GM23248 (cell line): Measurements from ENCODE around the gene ABI3. TPM values are rescaled to one million over a fixed set of nuclear protein-coding genes. Genes with fewer than 3 reads are reported as not detected.

Source experiments
- DNase-seq: peaks from one replicate; pipeline ENCODE4 v3.0.0-alpha.2; 2015
- H2AFZ ChIP-seq: fragments of 200-600 bp; sonication (generic); 2 replicates; pipeline ENCODE4 v1.6.1; 2016; ENCODE audit warnings: antibody characterized with exemption
- H3F3A ChIP-seq: fragments of 200-600 bp; sonication (generic); 2 replicates; pipeline ENCODE4 v1.6.1; 2016; ENCODE audit warnings: mild to moderate bottlenecking, antibody characterized with exemption, mixed run types; ENCODE audit not compliant: insufficient read depth
- H3K27ac ChIP-seq: fragments of 200-600 bp; sonication (generic); 2 replicates; pipeline ENCODE4 v1.5.1; 2016; ENCODE audit warnings: mild to moderate bottlenecking
- H3K27me3 ChIP-seq: fragments of 200-600 bp; sonication (generic); replicated peaks from 2 replicates; pipeline ENCODE4 v1.6.1; 2016; ENCODE audit warnings: mild to moderate bottlenecking; ENCODE audit not compliant: insufficient read depth
- H3K36me3 ChIP-seq: fragments of 200-600 bp; sonication (generic); 2 replicates; pipeline ENCODE4 v1.6.1; 2016; ENCODE audit warnings: low read depth, mild to moderate bottlenecking
- H3K4me1 ChIP-seq: fragments of 200-600 bp; sonication (generic); 2 replicates; pipeline ENCODE4 v1.6.1; 2016; ENCODE audit warnings: mild to moderate bottlenecking; ENCODE audit not compliant: insufficient read depth
- H3K4me2 ChIP-seq: fragments of 200-600 bp; sonication (generic); one replicate; pipeline ENCODE4 v1.6.1; 2016; ENCODE audit warnings: mild to moderate bottlenecking; ENCODE audit not compliant: unreplicated experiment
- H3K4me3 ChIP-seq: fragments of 200-600 bp; sonication (generic); 2 replicates; pipeline ENCODE4 v1.5.1; 2016; ENCODE audit warnings: mild to moderate bottlenecking
- H3K79me2 ChIP-seq: fragments of 200-600 bp; sonication (generic); 2 replicates; pipeline ENCODE4 v1.6.1; 2016; ENCODE audit warnings: mild to moderate bottlenecking; ENCODE audit not compliant: insufficient read depth
- H3K9ac ChIP-seq: fragments of 200-600 bp; sonication (generic); 2 replicates; pipeline ENCODE4 v1.6.1; 2016; ENCODE audit warnings: mild to moderate bottlenecking
- H3K9me2 ChIP-seq: fragments of 200-600 bp; sonication (generic); 2 replicates; pipeline ENCODE4 v1.6.1; 2016; ENCODE audit warnings: mixed run types, mild to moderate bottlenecking, moderate library complexity; ENCODE audit not compliant: insufficient read depth
- H3K9me3 ChIP-seq: fragments of 200-600 bp; sonication (generic); one replicate; pipeline ENCODE4 v1.6.1; 2017; ENCODE audit warnings: low read depth
- H4K20me1 ChIP-seq: fragments of 200-600 bp; sonication (generic); 2 replicates; pipeline ENCODE4 v1.6.0; 2016; ENCODE audit not compliant: insufficient read depth
- EZH2 ChIP-seq: fragments of 200-600 bp; sonication (generic); IDR thresholded peaks from 2 replicates; pipeline ENCODE4 v1.6.1; 2018; ENCODE audit warnings: antibody characterized with exemption, mild to moderate bottlenecking; ENCODE audit not compliant: insufficient read depth, poor library complexity, severe bottlenecking
- EZH2phosphoT487 ChIP-seq: fragments of 200-600 bp; sonication (generic); IDR thresholded peaks from 2 replicates; pipeline ENCODE4 v1.6.1; 2018; ENCODE audit warnings: antibody characterized with exemption, moderate library complexity, mild to moderate bottlenecking, low read depth; ENCODE audit not compliant: insufficient read depth
- WGBS, 2 experiments: methylation state at CpG; one replicate each; pipeline ENCODE4 v1.1.6; 2015 to 2017; ENCODE audit warnings: low lambda C conversion rate in 2 of 2, low coverage in 1 of 2; ENCODE audit errors: missing lambda C conversion rate in 2 of 2; 5-methylcytosine and 5-hydroxymethylcytosine counted together
- in situ Hi-C: fragments of 300-500 bp; cut with MboI; formaldehyde crosslinking; loops from 2 replicates; pipeline ENCODE4 v1.15.0; 2020
- polyA plus RNA-seq: library from polyadenylated mRNA; unstranded; fragments of >200 nt; fragmentation: Nextera tagmentation; extraction: Ambion mirVana; gene quantifications from 2 replicates; pipeline ENCODE4 v1.2.1, GENCODE V29; 2016
- total RNA-seq: library from RNA; depleted of rRNA; stranded (reverse); fragments of >200 nt; shearing (Covaris generic); gene quantifications from 2 replicates; pipeline ENCODE4 v1.2.3, GENCODE V29; 2014

Gene ABI3
- total and polyA plus RNA-seq, 2 experiments from 2014 or later = not detected

GRCh38 chr17:49190932-49191331 is 19.6 kb upstream of the ABI3 start:
- no peaks in the 10 kb centered on the region for H3K9me3 ChIP-seq
- WGBS, 2 experiments = 29 to 30% methylated on average over 4 of the region's 4 CpGs
- H3K4me1 ChIP-seq = no peaks in the 10 kb centered on the region
- H3K9me2 ChIP-seq = no peaks in the 10 kb centered on the region
- no peaks in the 10 kb centered on the region for H4K20me1 ChIP-seq
- H3K9ac ChIP-seq = no peak overlapping the region
- H3K4me3 ChIP-seq = no peak overlapping the region
- H3K27ac ChIP-seq = no peak overlapping the region
- in situ Hi-C loops = no loop called here
- no peak for TF ChIP-seq EZH2phosphoT487
- no peak for TF ChIP-seq EZH2
- no peak overlapping the region for H3K4me2 ChIP-seq
- no peak overlapping the region for H2AFZ ChIP-seq
- no peaks in the 10 kb centered on the region for H3K27me3 ChIP-seq
- H3K36me3 ChIP-seq = no peaks in the 10 kb centered on the region
- H3K79me2 ChIP-seq = no peaks in the 10 kb centered on the region
- DNase-seq = no peak
- no peaks in the 10 kb centered on the region for H3F3A ChIP-seq

- H3F3A ChIP-seq = no peaks in the 10 kb centered on the region
- no peaks in the 10 kb centered on the region for H3K4me1 ChIP-seq
- H3K36me3 ChIP-seq = no peaks in the 10 kb centered on the region
- no peaks in the 10 kb centered on the region for H3K79me2 ChIP-seq
- in situ Hi-C loops = no loop called here
- no peaks in the 10 kb centered on the region for H3K27me3 ChIP-seq
- peak overlapping the region; percentile 86 for H3K9ac ChIP-seq
- H2AFZ ChIP-seq = peak overlapping the region; percentile 93
- H3K9me2 ChIP-seq = no peaks in the 10 kb centered on the region
- H3K9me3 ChIP-seq = no peaks in the 10 kb centered on the region
- no peaks in the 10 kb centered on the region for H4K20me1 ChIP-seq
- peak overlapping the region; percentile 87 for H3K4me3 ChIP-seq
- TF ChIP-seq EZH2 (no peak), EZH2phosphoT487 (no peak)
- WGBS, 2 experiments = 7% methylated on average over 8 of the region's 8 CpGs
- DNase-seq = peak; percentile 74
- H3K27ac ChIP-seq = peak overlapping the region; percentile 87
- peak overlapping the region; percentile 90 for H3K4me2 ChIP-seq
Measured at GRCh38 chr17:49191409-49191916, 19.0 kb upstream of the ABI3 start.

- Histone ChIP-seq H3K9ac (peak overlapping the region; percentile 86), H3K9me2 (no peaks in the 10 kb centered on the region), H3K79me2 (no peaks in the 10 kb centered on the region), H2AFZ (peak overlapping the region; percentile 93), H3K9me3 (no peaks in the 10 kb centered on the region), H3K27me3 (no peaks in the 10 kb centered on the region), H3F3A (no peaks in the 10 kb centered on the region), H4K20me1 (no peaks in the 10 kb centered on the region), H3K4me2 (peak overlapping the region; percentile 90), H3K4me3 (peak overlapping the region; percentile 87), H3K27ac (peak overlapping the region; percentile 87), H3K36me3 (no peaks in the 10 kb centered on the region), H3K4me1 (no peaks in the 10 kb centered on the region)
- 1% methylated on average over 53 of the region's 53 CpGs for WGBS, 2 experiments
- no peak for TF ChIP-seq EZH2
- TF ChIP-seq EZH2phosphoT487 = no peak
- in situ Hi-C loops = no loop called here
- DNase-seq = peak; percentile 90
Measured at GRCh38 chr17:49191917-49192741, 18.4 kb upstream of the ABI3 start.

- no peaks in the 10 kb centered on the region for H3K4me1 ChIP-seq
- no peaks in the 10 kb centered on the region for H3K79me2 ChIP-seq
- in situ Hi-C loops = no loop called here
- no peaks in the 10 kb centered on the region for H3K27me3 ChIP-seq
- H4K20me1 ChIP-seq = no peaks in the 10 kb centered on the region
- H3K9me3 ChIP-seq = no peaks in the 10 kb centered on the region
- TF ChIP-seq EZH2 (no peak), EZH2phosphoT487 (no peak)
- no peaks in the 10 kb centered on the region for H3K36me3 ChIP-seq
- no peaks in the 10 kb centered on the region for H3K9me2 ChIP-seq
- peak; percentile 70 for DNase-seq
- peak overlapping the region; percentile 87 for H3K27ac ChIP-seq
- peak overlapping the region; percentile 87 for H3K4me3 ChIP-seq
- H3K4me2 ChIP-seq = peak overlapping the region; percentile 79
- peak overlapping the region; percentile 93 for H2AFZ ChIP-seq
- H3K9ac ChIP-seq = peak overlapping the region; percentile 86
- H3F3A ChIP-seq = no peaks in the 10 kb centered on the region
- 7% methylated on average over 21 of the region's 21 CpGs for WGBS, 2 experiments
Measured at GRCh38 chr17:49193513-49194296, 16.8 kb upstream of the ABI3 start.
